DMS114 treated with DMSO at 0.1 percent for 48 hours (cell line): ENCODE results near the gene RGS7.
"Not testable (repeated sequence)": the region's sequence is repeated elsewhere in the genome, so short reads cannot be mapped to it uniquely, and the experiment has no call there.

Experiments
- DNase-seq: peaks from one replicate; lab custom pipeline; 2025; ENCODE audit not compliant: unreplicated experiment; lab: John Stamatoyannopoulos, UW

The RGS7 gene

GRCh38 chr1:241088075-241088474 is 268.9 kb downstream of the RGS7 start:
- not testable (repeated sequence) for DNase-seq

GRCh38 chr1:241086686-241087085 is 270.3 kb downstream of the RGS7 start:
- DNase-seq, result no peak

- DNase-seq, result no peak
Observed at GRCh38 chr1:241083285-241083684, 273.7 kb downstream of the RGS7 start.

- no peak for DNase-seq
Observed at GRCh38 chr1:241081473-241081872, 275.5 kb downstream of the RGS7 start.

- no peak for DNase-seq
Observed at GRCh38 chr1:241079459-241079858, 277.5 kb downstream of the RGS7 start.

- no peak for DNase-seq
Observed at GRCh38 chr1:241079047-241079446, 278.0 kb downstream of the RGS7 start.

GRCh38 chr1:241077386-241078147 is 279.4 kb downstream of the RGS7 start:
- no peak for DNase-seq

GRCh38 chr1:241074507-241074906 is 282.5 kb downstream of the RGS7 start:
- no peak for DNase-seq

- no peak for DNase-seq
Observed at GRCh38 chr1:241068359-241068758, 288.6 kb downstream of the RGS7 start.

- DNase-seq, result no peak
Observed at GRCh38 chr1:241063276-241063675, 293.7 kb downstream of the RGS7 start.

GRCh38 chr1:241061062-241061461 is 295.9 kb downstream of the RGS7 start:
- no peak for DNase-seq

GRCh38 chr1:241048622-241049021 is 308.4 kb downstream of the RGS7 start:
- no peak for DNase-seq

GRCh38 chr1:241045659-241046058 is 311.3 kb downstream of the RGS7 start:
- no peak for DNase-seq

- no peak for DNase-seq
Observed at GRCh38 chr1:241034203-241034936, 322.6 kb downstream of the RGS7 start.

- DNase-seq, result no peak
Observed at GRCh38 chr1:241024834-241025233, 332.2 kb downstream of the RGS7 start.

GRCh38 chr1:241022366-241022765 is 334.6 kb downstream of the RGS7 start:
- DNase-seq, result no peak

GRCh38 chr1:241020851-241021697 is 335.9 kb downstream of the RGS7 start:
- no peak for DNase-seq

GRCh38 chr1:241012708-241013340 is 344.2 kb downstream of the RGS7 start:
- DNase-seq, result no peak

- DNase-seq, result no peak
Observed at GRCh38 chr1:241007668-241008067, 349.3 kb downstream of the RGS7 start.

GRCh38 chr1:240999826-241000225 is 357.2 kb downstream of the RGS7 start:
- no peak for DNase-seq

- DNase-seq, result no peak
Observed at GRCh38 chr1:240998441-240999015, 358.5 kb downstream of the RGS7 start.
